ENCODE results near the gene CFI.

GRCh38 chr4:109764376-109764775, 37.4 kb downstream of the CFI start:
- TF ChIP-seq CTCF (IDR thresholded peaks at IDR 0.05) (no peak), POLR2A (IDR thresholded peaks at IDR 0.05) (no peak)
